Colonic mucosa (tissue), 4 donors: Measurements from ENCODE around the gene TMEM43. TPM values are rescaled to one million over a fixed set of nuclear protein-coding genes. Genes with fewer than 3 reads are reported as not detected.
A peak's percentile ranks its signal among the peaks of the same experiment; 100 is the strongest.
"Not testable (repeated sequence)": the region's sequence is repeated elsewhere in the genome, so short reads cannot be mapped to it uniquely, and the experiment has no call there.

ENCODE experiments used
- DNase-seq: peaks from one replicate; pipeline ENCODE4 v3.0.0-alpha.2; 2020
- H3K27ac ChIP-seq: fragments of 200-600 bp; one replicate; pipeline ENCODE4 v1.8.0; 2021
- H3K27me3 ChIP-seq: fragments of 200-600 bp; one replicate; pipeline ENCODE4 v1.8.0; 2021
- H3K36me3 ChIP-seq: fragments of 200-600 bp; one replicate; pipeline ENCODE4 v1.8.0; 2021
- H3K4me1 ChIP-seq: fragments of 200-600 bp; one replicate; pipeline ENCODE4 v1.8.0; 2021; ENCODE audit warnings: mild to moderate bottlenecking
- H3K4me3 ChIP-seq: fragments of 200-600 bp; one replicate; pipeline ENCODE4 v1.8.0; 2021
- H3K9ac ChIP-seq, 2 donors: one replicate each; pipeline ENCODE4 v1.7.0; 2013; ENCODE audit warnings: control low read depth in 2 of 2, low read depth in 2 of 2, low read length in 2 of 2
- H3K9me3 ChIP-seq: fragments of 200-600 bp; one replicate; pipeline ENCODE4 v1.8.0; 2021
- intact Hi-C: fragments of 100-400 bp; cut with DNase I; formaldehyde crosslinking; loops from one replicate; pipeline ENCODE4 v1.14.1; 2022
- total RNA-seq, 2 donors: library from RNA; stranded (reverse); fragmentation: NEBNext Ultra II Directional in 1 of 2; extraction: Animal tissue kit (Norgen Biotek cat#: 25700) in 1 of 2; gene quantifications; one replicate each; pipeline ENCODE4 v1.2.1, GENCODE V29; 2021
- TF ChIP-seq, protein P1 (sequence below): fragments of 200-600 bp; IDR thresholded peaks from one replicate; pipeline ENCODE4 v1.8.0; 2022; ENCODE audit warnings: antibody characterized with exemption, mild to moderate bottlenecking
- donor health status: healthy.
- donor health status: DM: no; HTN: no; CAD: no.
- donor health status: DM: no; HTN: no; CAD: no.

Gene TMEM43, protein sequence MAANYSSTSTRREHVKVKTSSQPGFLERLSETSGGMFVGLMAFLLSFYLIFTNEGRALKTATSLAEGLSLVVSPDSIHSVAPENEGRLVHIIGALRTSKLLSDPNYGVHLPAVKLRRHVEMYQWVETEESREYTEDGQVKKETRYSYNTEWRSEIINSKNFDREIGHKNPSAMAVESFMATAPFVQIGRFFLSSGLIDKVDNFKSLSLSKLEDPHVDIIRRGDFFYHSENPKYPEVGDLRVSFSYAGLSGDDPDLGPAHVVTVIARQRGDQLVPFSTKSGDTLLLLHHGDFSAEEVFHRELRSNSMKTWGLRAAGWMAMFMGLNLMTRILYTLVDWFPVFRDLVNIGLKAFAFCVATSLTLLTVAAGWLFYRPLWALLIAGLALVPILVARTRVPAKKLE
- total RNA-seq = 10 to 100 TPM; 25.4 to 31.1 TPM

DNA sequence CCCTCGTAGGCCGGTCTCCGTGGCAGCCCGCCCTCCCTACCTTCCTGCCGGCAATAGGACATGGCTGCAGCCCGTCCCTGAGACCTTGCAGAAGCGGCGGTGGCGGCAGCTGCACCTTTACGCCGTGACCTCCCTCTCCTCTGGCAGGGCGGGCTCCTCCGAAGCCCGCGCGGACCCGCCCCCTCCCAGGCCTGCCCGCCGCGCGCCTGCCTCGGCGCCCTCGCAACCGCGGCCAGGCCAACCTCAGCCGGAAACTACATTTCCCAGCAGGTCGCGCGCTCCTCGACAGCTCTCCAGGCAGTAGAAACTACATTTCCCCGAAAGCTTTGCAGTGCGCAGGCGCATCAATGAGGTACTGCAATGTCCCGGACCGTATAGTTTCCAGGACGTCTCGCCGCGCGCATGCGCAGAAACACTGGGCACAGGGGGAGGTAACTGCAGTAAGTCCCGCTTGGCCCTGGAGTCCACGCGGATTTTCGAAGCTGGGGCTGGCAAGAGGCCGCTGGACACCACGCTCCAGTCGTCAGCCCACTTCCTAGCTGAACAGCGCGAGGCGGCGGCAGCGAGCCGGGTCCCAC lies at the start of gene TMEM43, which contains the start of gene CHCHD4:
TSS of gene TMEM43 (plus strand) at position 438 of the 578 bp plus-strand sequence. CDS start 142 bp downstream, outside the sequence.
TSS of gene CHCHD4 (minus strand) at position 256 of the 578 bp plus-strand sequence. CDS start at position 62, 194 bp downstream.
- Histone ChIP-seq H3K4me1 (peaks cover 14% of the 10 kb centered on the region), H3K36me3 (no peaks in the 10 kb centered on the region), H3K9ac (peak within 1 kb of the TSS; percentile 88 to 96), H3K27ac (peak within 1 kb of the TSS; percentile 88), H3K9me3 (no peaks in the 10 kb centered on the region), H3K27me3 (no peaks in the 10 kb centered on the region), H3K4me3 (peak within 1 kb of the TSS; percentile 80)
- intact Hi-C loops = loop anchor here (5.0 kb wide), 1 partner anchor 53 kb away; the partner anchor contains the start of genes LSM3 and XPC
- TF ChIP-seq, protein P1, sequence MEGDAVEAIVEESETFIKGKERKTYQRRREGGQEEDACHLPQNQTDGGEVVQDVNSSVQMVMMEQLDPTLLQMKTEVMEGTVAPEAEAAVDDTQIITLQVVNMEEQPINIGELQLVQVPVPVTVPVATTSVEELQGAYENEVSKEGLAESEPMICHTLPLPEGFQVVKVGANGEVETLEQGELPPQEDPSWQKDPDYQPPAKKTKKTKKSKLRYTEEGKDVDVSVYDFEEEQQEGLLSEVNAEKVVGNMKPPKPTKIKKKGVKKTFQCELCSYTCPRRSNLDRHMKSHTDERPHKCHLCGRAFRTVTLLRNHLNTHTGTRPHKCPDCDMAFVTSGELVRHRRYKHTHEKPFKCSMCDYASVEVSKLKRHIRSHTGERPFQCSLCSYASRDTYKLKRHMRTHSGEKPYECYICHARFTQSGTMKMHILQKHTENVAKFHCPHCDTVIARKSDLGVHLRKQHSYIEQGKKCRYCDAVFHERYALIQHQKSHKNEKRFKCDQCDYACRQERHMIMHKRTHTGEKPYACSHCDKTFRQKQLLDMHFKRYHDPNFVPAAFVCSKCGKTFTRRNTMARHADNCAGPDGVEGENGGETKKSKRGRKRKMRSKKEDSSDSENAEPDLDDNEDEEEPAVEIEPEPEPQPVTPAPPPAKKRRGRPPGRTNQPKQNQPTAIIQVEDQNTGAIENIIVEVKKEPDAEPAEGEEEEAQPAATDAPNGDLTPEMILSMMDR = no peak
- DNase-seq = peak; percentile 100

DNA sequence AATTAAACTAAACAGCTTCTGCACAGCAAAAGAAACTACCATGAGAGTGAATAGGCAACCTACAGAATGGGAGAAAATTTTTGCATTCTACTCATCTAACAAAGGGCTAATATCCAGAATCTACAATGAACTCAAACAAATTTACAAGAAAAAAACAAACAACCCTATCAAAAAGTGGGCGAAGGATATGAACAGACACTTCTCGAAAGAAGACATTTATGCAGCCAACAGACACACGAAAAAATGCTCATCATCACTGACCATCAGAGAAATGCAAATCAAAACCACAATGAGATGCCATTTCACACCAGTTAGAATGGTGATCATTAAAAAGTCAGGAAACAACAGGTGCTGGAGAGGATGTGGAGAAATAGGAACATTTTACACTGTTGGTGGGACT lies 49.6 kb upstream of the TMEM43 start:
- H3K9me3 ChIP-seq, H3K4me3 ChIP-seq, H3K27ac ChIP-seq, DNase-seq, intact Hi-C loops, H3K27me3 ChIP-seq, H3K4me1 ChIP-seq, H3K36me3 ChIP-seq, H3K9ac ChIP-seq: not testable (repeated sequence)

DNA sequence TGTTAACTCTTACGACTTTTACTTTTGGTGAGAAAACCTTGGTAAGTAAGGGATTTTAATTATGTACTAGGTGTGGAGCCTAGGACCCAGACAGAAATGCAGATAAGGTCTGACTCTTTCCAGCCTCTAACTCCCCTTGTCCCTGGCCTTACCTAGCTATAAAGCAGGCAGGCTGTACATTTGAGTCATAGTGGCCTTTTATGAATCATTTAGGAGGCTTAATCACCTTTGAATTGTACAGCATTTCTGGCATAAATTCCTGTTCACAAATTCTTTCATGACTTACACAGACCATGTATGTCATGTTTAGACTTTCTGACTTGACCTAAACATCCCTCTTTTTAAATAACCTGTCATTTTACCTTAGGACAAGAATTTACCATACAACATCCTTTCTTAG lies 47.5 kb upstream of the TMEM43 start:
- Histone ChIP-seq H3K9ac (no peak overlapping the region), H3K4me3 (no peak overlapping the region), H3K4me1 (no peaks in the 10 kb centered on the region), H3K36me3 (no peaks in the 10 kb centered on the region), H3K27ac (no peak overlapping the region), H3K9me3 (no peaks in the 10 kb centered on the region), H3K27me3 (no peaks in the 10 kb centered on the region)
- intact Hi-C loops = no loop called here
- TF ChIP-seq, protein P1 = no peak
- no peak for DNase-seq

DNA sequence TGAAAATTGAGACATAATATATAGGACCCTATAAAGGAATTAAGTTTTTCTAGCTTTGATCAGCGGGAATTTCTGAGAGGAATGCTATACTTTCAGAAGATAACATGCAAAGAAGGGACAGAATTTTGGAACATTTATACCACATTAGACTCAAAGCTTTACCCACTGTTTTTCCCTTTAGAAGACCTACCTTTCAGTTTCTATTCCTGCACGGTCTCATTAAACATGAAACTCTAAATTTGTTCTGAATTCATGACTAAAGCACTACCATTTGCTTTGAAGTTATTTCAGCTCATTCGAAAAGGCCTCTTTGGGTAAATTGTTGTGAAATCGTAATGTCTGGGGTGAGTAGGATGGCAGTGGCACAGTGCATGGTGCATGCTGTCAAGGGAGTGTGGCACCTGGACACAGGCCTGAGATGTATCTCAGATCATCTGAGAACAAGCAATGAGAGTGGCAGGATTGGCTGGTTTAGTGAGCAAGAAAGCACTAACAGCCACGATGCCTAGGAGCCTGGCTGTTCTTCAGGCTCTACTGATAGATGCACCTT lies 42.7 kb upstream of the TMEM43 start:
- Histone ChIP-seq H3K4me1 (no peaks in the 10 kb centered on the region), H3K27ac (no peak overlapping the region), H3K9ac (no peak overlapping the region), H3K4me3 (no peak overlapping the region), H3K36me3 (no peaks in the 10 kb centered on the region), H3K27me3 (no peaks in the 10 kb centered on the region), H3K9me3 (no peaks in the 10 kb centered on the region)
- intact Hi-C loops = no loop called here
- TF ChIP-seq, protein P1 = no peak
- DNase-seq = no peak

DNA sequence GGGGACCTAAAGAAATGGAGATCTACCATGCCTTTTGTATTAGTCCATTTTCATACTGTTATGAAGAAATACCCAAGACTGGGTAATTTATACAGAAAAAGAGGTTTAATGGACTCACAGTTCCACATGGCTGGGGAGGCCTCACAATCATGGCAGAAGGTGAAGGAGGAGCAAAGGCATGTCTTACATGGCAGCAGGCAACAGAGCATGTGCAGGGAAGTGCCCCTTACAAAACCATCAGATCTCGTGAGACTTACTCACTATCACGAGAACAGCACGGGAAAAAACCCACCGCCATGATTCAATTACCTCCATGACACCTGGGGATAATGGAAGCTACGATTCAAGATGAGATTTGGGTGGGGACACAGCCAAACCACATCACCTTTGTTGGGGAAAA lies 37.4 kb upstream of the TMEM43 start:
- intact Hi-C loops, H3K27me3 ChIP-seq, H3K4me3 ChIP-seq, H3K36me3 ChIP-seq, H3K27ac ChIP-seq, H3K4me1 ChIP-seq, DNase-seq, H3K9me3 ChIP-seq, H3K9ac ChIP-seq: not testable (repeated sequence)

DNA sequence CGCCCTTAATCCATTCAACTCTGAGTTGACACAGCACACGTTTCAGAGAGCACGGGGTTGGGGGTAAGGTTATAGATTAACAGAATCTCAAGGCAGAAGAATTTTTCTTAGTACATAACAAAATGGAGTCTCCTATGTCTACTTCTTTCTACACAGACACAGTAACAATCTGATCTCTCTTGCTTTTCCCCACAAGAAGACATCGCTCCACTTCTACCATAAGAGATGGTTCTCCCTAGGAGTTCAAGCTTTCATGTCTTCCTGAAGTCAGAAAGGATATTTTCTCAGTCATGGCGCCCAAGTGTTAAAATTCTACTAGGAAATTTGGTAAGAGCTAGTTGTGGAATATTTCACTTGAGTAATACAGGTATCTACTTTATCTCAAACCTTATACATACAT lies 32.9 kb upstream of the TMEM43 start:
- H3K27me3 ChIP-seq, intact Hi-C loops, H3K27ac ChIP-seq, DNase-seq, H3K36me3 ChIP-seq, H3K9me3 ChIP-seq, H3K4me3 ChIP-seq, H3K4me1 ChIP-seq, H3K9ac ChIP-seq: not testable (repeated sequence)
